CD4-positive, alpha-beta memory T cell (primary cell): Measurements from ENCODE around the gene EBP. TPM values are rescaled to one million over a fixed set of nuclear protein-coding genes. Genes with fewer than 3 reads are reported as not detected.

Source experiments
- CTCF ChIA-PET: fragments of 350-600 bp; sonication (Branson Sonifier 250); formaldehyde crosslinking; loops from one replicate; lab custom pipeline; 2021; ENCODE audit warnings: inconsistent platforms; ENCODE audit not compliant: partially characterized antibody; lab: Charles Lee
- POLR2A ChIA-PET: fragments of 350-600 bp; sonication (Branson Sonifier 250); formaldehyde crosslinking; loops from one replicate; lab custom pipeline; 2021; ENCODE audit not compliant: partially characterized antibody; lab: Charles Lee
- DNase-seq, 5 donors: peaks; one replicate each; pipeline versions ENCODE4 v3.0.0 to v3.0.0-alpha.2; 2020 to 2022; ENCODE audit warnings: mixed read lengths in 1 of 5
- H3K27ac ChIP-seq: one replicate; pipeline ENCODE4 v1.7.0; 2013; ENCODE audit warnings: low read depth, low read length
- H3K27me3 ChIP-seq: 2 replicates; pipeline ENCODE4 v1.7.0; 2013; ENCODE audit warnings: mild to moderate bottlenecking, low read length, moderate library complexity; ENCODE audit not compliant: insufficient read depth
- H3K36me3 ChIP-seq: 2 replicates; pipeline ENCODE4 v1.7.0; 2013; ENCODE audit warnings: mild to moderate bottlenecking, low read length, moderate library complexity; ENCODE audit not compliant: insufficient read depth
- H3K4me1 ChIP-seq: 2 replicates; pipeline ENCODE4 v1.7.0; 2013; ENCODE audit warnings: mild to moderate bottlenecking, low read length, moderate library complexity; ENCODE audit not compliant: insufficient read depth
- H3K4me3 ChIP-seq, 2 donors: one replicate each; pipeline ENCODE4 v1.7.0; 2013; ENCODE audit warnings: low read length in 2 of 2, mild to moderate bottlenecking in 1 of 2
- H3K9me3 ChIP-seq, 2 donors: one replicate each; pipeline ENCODE4 v1.7.0; 2013; ENCODE audit warnings: low read length in 2 of 2, control low read depth in 1 of 2; ENCODE audit not compliant: control insufficient read depth in 1 of 2
- H3K27ac Mint-ChIP-seq, 7 donors: one replicate each; pipeline ENCODE4 v1.8.0; 2020 to 2021; ENCODE audit warnings: mixed read lengths in 7 of 7, mild to moderate bottlenecking in 6 of 7, inconsistent platforms in 3 of 7, moderate library complexity in 3 of 7
- H3K27me3 Mint-ChIP-seq, 2 donors: one replicate each; pipeline ENCODE4 v1.8.0; 2020 to 2021; ENCODE audit warnings: mixed read lengths in 2 of 2
- H3K36me3 Mint-ChIP-seq, 2 donors: one replicate each; pipeline ENCODE4 v1.8.0; 2020 to 2021; ENCODE audit warnings: mixed read lengths in 2 of 2, inconsistent platforms in 1 of 2, mild to moderate bottlenecking in 1 of 2
- H3K4me1 Mint-ChIP-seq, 4 donors: one replicate each; pipeline ENCODE4 v1.8.0; 2020 to 2021; ENCODE audit warnings: mixed read lengths in 4 of 4, mild to moderate bottlenecking in 1 of 4
- H3K4me3 Mint-ChIP-seq, 8 donors: one replicate each; pipeline ENCODE4 v1.8.0; 2020 to 2021; ENCODE audit warnings: mixed read lengths in 8 of 8, mild to moderate bottlenecking in 7 of 8, moderate library complexity in 6 of 8, inconsistent platforms in 3 of 8
- H3K9me3 Mint-ChIP-seq, 8 donors: one replicate each; pipeline ENCODE4 v1.8.0; 2020 to 2021; ENCODE audit warnings: mixed read lengths in 8 of 8, mild to moderate bottlenecking in 5 of 8, inconsistent platforms in 3 of 8, moderate library complexity in 1 of 8
- intact Hi-C: fragments of 100-400 bp; cut with micrococcal nuclease; formaldehyde crosslinking; loops from one replicate; pipeline ENCODE4 v1.15.1; 2023
- polyA plus RNA-seq, 2 donors: library from polyadenylated mRNA; unstranded; fragments of 300-500 nt; fragmentation: Illumina TruSeq; gene quantifications; one replicate each; pipeline ENCODE4 v1.2.3, GENCODE V29; 2021
- total RNA-seq, 2 experiments: library from RNA; stranded (reverse); gene quantifications; one replicate each; pipeline ENCODE4 v1.2.3, GENCODE V29; 2021

EBP gene
- total and polyA plus RNA-seq, 4 experiments from 2014 or later, result 32.1 to 130 (median 58.2) TPM

DNA sequence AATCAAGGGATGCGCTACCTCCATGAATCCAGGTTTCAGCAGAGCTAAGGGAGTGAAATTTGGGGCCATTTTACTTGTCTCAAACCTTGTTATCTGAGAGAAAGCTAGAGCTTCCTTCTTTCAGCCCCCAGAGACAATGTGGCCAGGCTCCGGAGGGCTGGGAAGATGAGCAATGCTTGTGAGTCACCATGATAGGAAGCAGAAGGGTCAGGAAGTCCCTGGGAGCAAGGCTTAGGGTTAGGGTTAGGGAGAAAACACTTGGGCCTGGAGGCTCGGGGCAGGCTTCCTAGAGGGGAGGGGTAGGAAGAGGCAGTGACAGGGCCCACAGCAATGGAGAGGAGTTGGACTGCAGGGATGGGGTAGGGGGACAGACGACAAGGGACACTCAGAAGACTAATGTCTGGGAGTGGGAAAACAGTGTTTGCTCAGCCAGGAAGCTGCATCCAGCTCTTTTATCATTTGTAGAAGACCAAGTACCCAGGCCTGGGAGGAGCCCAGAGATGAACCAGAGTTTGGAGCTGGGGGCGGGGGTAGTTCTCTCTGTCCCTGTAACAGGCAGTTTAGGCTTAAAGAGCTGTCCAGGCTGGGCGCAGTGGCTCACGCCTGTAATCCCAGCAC, 29.2 kb upstream of the EBP start:
- Mint-ChIP-seq H3K9me3 (peaks cover 0 to 3% (median 0%) of the 10 kb centered on the region in 8 donors), H3K4me3 (no peak overlapping the region), H3K27ac (no peak overlapping the region), H3K36me3 (no peaks in the 10 kb centered on the region), H3K27me3 (no peaks in the 10 kb centered on the region), H3K4me1 (no peaks in the 10 kb centered on the region)
- ChIA-PET POLR2A (no interaction called here), CTCF (no interaction called here)
- no peaks in the 10 kb centered on the region for H3K9me3 ChIP-seq
- no peak for DNase-seq
- no peaks in the 10 kb centered on the region for H3K4me1 ChIP-seq
- H3K4me3 ChIP-seq, result no peak overlapping the region
- no peaks in the 10 kb centered on the region for H3K27me3 ChIP-seq
- no peak overlapping the region for H3K27ac ChIP-seq
- intact Hi-C loops, result no loop called here
- H3K36me3 ChIP-seq, result no peaks in the 10 kb centered on the region

DNA sequence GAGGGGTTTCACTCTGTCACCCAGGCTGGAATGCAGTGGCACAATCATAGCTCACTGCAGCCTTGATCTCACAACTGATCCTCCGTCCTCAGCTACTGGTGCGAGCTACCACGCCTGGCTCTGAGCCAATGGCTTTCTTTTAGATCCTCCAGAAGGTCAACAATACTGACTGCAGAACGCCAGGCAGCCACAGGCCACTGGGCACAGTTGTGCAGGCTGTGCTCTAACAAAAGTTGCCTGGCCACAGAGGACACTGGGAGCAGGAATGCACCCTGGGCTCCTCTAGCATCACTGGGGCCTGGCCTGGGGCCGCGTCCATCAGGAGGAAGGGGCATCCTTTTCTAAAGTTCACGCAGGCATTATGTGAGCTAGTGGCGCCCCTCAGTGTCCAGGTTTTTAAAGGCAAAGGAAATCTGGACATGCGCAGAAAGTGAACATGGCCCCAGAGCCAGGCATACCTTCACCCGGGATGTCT, 27.7 kb upstream of the EBP start:
- Mint-ChIP-seq H3K36me3 (no peaks in the 10 kb centered on the region), H3K27ac (no peak overlapping the region), H3K4me3 (no peak overlapping the region), H3K4me1 (no peaks in the 10 kb centered on the region), H3K27me3 (peaks cover 0 to 2% of the 10 kb centered on the region in 2 donors), H3K9me3 (peaks cover 0 to 3% (median 0%) of the 10 kb centered on the region in 8 donors)
- intact Hi-C loops, result no loop called here
- POLR2A ChIA-PET, result interaction anchor here (0.6 kb wide), 1 partner anchor 46 kb away, joined by 3 read pairs; no protein-coding TSS in a partner anchor
- no peak for DNase-seq
- Histone ChIP-seq H3K4me3 (no peak overlapping the region), H3K27me3 (no peaks in the 10 kb centered on the region), H3K36me3 (no peaks in the 10 kb centered on the region), H3K9me3 (no peaks in the 10 kb centered on the region), H3K27ac (no peak overlapping the region), H3K4me1 (no peaks in the 10 kb centered on the region)
- CTCF ChIA-PET, result interaction anchor here (1.5 kb wide), 1 partner anchor 412 kb away, joined by 6 read pairs; no protein-coding TSS in a partner anchor

DNA sequence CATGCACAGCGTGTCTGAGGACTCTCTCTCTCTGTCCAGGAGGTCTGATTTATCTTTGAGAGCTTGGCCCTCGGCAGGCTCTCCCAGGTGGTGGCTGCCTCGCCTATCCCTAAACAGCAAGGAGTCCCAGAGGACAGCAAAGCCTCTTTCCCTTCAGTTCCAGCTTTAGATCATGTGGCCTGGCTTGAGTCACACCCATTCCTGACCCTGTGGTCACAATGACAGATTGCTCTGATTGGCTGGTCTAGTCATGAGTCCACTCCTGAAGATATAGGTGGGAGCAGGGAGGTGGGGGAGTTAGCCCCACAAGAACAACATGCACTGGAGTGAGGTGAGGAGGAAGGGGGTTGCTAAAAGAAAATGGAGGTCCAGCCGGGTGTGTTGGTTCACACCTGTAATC, 24.9 kb upstream of the EBP start:
- Mint-ChIP-seq H3K4me1 (peaks cover 0 to 3% (median 0%) of the 10 kb centered on the region in 4 donors), H3K4me3 (no peak overlapping the region), H3K27me3 (peaks cover 0 to 2% of the 10 kb centered on the region in 2 donors), H3K36me3 (no peaks in the 10 kb centered on the region), H3K27ac (no peak overlapping the region), H3K9me3 (peaks cover 0 to 3% (median 0%) of the 10 kb centered on the region in 8 donors)
- Histone ChIP-seq H3K4me3 (no peak overlapping the region), H3K27me3 (no peaks in the 10 kb centered on the region), H3K36me3 (no peaks in the 10 kb centered on the region), H3K27ac (no peak overlapping the region), H3K9me3 (no peaks in the 10 kb centered on the region), H3K4me1 (no peaks in the 10 kb centered on the region)
- intact Hi-C loops, result no loop called here
- CTCF ChIA-PET, result no interaction called here
- POLR2A ChIA-PET, result no interaction called here
- no peak for DNase-seq

DNA sequence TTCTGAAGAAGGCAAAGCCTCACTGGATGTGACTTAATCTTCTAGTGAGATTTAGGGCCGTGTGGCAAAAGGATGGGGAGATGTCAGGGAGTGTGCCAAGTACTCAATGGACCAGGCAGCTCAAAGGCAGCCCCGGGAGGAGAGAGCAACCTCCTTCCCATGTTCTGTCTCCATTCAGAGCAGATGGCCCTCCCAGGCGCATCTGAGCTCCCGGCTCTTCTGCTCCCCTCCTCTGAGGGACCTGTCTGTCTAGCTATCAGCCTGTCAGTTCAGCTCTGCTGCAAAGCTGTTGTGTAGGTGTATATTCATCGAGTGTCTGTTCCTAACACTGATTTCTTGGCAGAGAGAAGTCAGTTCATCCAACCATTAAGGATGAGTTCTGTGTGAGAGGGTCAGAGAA, 23.7 kb upstream of the EBP start:
- H3K9me3 ChIP-seq, result no peaks in the 10 kb centered on the region
- Mint-ChIP-seq H3K27ac (no peak overlapping the region), H3K27me3 (peaks cover 0 to 2% of the 10 kb centered on the region in 2 donors), H3K36me3 (no peaks in the 10 kb centered on the region), H3K9me3 (peaks cover 0 to 3% (median 0%) of the 10 kb centered on the region in 8 donors), H3K4me1 (peaks cover 0 to 3% (median 0%) of the 10 kb centered on the region in 4 donors), H3K4me3 (no peak overlapping the region)
- H3K4me1 ChIP-seq, result no peaks in the 10 kb centered on the region
- CTCF ChIA-PET, result no interaction called here
- POLR2A ChIA-PET, result no interaction called here
- no peak for DNase-seq
- no peaks in the 10 kb centered on the region for H3K36me3 ChIP-seq
- no peak overlapping the region for H3K27ac ChIP-seq
- intact Hi-C loops, result no loop called here
- H3K27me3 ChIP-seq, result no peaks in the 10 kb centered on the region
- no peak overlapping the region for H3K4me3 ChIP-seq

DNA sequence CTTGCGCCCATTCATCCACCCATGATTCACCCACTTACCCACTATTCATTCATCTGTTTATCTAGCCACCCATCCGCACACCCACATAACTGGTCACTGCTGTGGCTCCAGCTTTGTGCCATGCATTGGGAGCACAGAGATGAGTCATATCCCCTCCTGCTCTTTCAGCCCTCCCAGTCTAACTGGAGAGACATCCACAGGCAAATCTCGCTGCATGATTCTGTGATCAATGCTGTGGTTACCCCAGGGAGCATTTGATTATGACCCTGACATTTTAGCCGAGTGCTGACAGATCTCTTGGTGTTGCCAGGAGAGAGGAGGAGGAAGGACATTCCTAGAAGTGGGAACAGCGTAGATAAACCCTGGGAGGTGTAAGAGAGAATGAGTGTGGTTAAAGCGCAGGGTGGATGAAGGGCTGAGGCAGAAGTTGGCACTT, 23.2 kb upstream of the EBP start:
- Mint-ChIP-seq H3K9me3 (peaks cover 0 to 3% (median 0%) of the 10 kb centered on the region in 8 donors), H3K27me3 (peaks cover 0 to 2% of the 10 kb centered on the region in 2 donors), H3K27ac (no peak overlapping the region), H3K4me1 (peaks cover 0 to 3% (median 0%) of the 10 kb centered on the region in 4 donors), H3K36me3 (no peaks in the 10 kb centered on the region), H3K4me3 (no peak overlapping the region)
- Histone ChIP-seq H3K27ac (no peak overlapping the region), H3K36me3 (no peaks in the 10 kb centered on the region), H3K4me1 (no peaks in the 10 kb centered on the region), H3K4me3 (no peak overlapping the region), H3K27me3 (no peaks in the 10 kb centered on the region), H3K9me3 (no peaks in the 10 kb centered on the region)
- ChIA-PET POLR2A (no interaction called here), CTCF (no interaction called here)
- intact Hi-C loops, result no loop called here
- no peak for DNase-seq

DNA sequence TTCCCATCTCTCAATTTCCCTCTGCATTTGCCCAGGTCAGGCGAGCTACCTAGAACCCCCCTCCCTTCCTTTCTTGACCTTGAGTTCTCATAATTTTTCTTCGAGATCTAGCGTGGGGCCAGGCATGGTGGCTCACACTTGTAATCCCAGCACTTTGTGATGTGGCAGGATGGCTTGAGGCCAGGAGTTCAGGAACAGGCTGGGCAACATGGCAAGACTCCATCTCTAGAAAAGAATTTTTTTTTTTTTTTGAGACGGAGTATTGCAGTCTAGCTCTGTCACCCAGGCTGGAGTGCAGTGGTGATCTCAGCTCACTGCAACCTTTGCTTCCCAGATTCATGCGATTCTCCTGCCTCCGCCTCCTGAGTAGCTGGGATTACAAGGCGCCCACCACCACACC, 17.3 kb upstream of the EBP start:
- Mint-ChIP-seq H3K4me3 (no peak overlapping the region), H3K36me3 (peaks cover 0 to 1% of the 10 kb centered on the region in 2 donors), H3K4me1 (peaks cover 0 to 7% (median 2%) of the 10 kb centered on the region in 4 donors), H3K27ac (no peak overlapping the region), H3K9me3 (peaks cover 0 to under 1% (median 0%) of the 10 kb centered on the region in 8 donors), H3K27me3 (no peaks in the 10 kb centered on the region)
- H3K27me3 ChIP-seq, result no peaks in the 10 kb centered on the region
- H3K9me3 ChIP-seq, result no peaks in the 10 kb centered on the region
- ChIA-PET POLR2A (no interaction called here), CTCF (no interaction called here)
- DNase-seq, result no peak
- intact Hi-C loops, result no loop called here
- H3K4me3 ChIP-seq, result no peak overlapping the region
- H3K27ac ChIP-seq, result no peak overlapping the region
- H3K4me1 ChIP-seq, result peaks cover under 1% of the 10 kb centered on the region
- no peaks in the 10 kb centered on the region for H3K36me3 ChIP-seq

DNA sequence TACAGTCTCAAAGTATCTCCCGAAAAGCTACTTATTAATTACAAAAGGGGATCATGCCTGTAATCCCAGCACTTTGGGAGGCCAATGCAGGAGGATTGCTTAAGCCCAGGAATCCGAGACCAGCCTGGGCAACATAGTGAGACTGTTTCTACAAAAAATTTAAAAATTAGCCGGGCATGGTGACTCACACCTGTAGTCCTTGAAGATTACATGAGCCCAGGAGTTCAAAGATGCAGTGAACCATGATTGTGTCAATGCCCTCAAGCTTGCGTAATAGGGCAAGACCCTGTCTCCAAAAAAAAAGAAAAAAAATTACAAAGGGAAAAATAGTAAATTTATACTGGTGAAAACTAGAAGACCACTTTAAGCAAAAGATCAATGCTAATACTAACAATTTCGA, 16.1 kb upstream of the EBP start:
- ChIA-PET CTCF (no interaction called here), POLR2A (no interaction called here)
- Histone ChIP-seq H3K4me3 (no peak overlapping the region), H3K36me3 (no peaks in the 10 kb centered on the region), H3K27me3 (no peaks in the 10 kb centered on the region), H3K4me1 (peaks cover 13% of the 10 kb centered on the region), H3K27ac (no peak overlapping the region), H3K9me3 (no peaks in the 10 kb centered on the region)
- H3K4me3 Mint-ChIP-seq, result no peak overlapping the region
- H3K9me3 Mint-ChIP-seq, result peaks cover 0 to 1% (median 0%) of the 10 kb centered on the region in 8 donors
- peaks cover 5 to 12% (median 8%) of the 10 kb centered on the region in 4 donors for H3K4me1 Mint-ChIP-seq
- intact Hi-C loops, result no loop called here
- H3K27ac Mint-ChIP-seq, result no peak overlapping the region
- H3K27me3 Mint-ChIP-seq, result no peaks in the 10 kb centered on the region
- peaks cover 0 to 4% of the 10 kb centered on the region in 2 donors for H3K36me3 Mint-ChIP-seq
- no peak for DNase-seq
